Activated CD8-positive, alpha-beta memory T cell treated with anti-CD3 and anti-CD28 coated beads for 4 hours (primary cell): ENCODE measurements around the gene RERE.

Source experiments
- DNase-seq, 2 donors: peaks; one replicate each; pipeline ENCODE4 v3.0.0-alpha.2; 2020; ENCODE audit warnings: low read depth in 2 of 2

RERE gene

GRCh38 chr1:8689431-8690252 lies 127.8 kb downstream of the RERE start:
- DNase-seq, result no peak

DNA sequence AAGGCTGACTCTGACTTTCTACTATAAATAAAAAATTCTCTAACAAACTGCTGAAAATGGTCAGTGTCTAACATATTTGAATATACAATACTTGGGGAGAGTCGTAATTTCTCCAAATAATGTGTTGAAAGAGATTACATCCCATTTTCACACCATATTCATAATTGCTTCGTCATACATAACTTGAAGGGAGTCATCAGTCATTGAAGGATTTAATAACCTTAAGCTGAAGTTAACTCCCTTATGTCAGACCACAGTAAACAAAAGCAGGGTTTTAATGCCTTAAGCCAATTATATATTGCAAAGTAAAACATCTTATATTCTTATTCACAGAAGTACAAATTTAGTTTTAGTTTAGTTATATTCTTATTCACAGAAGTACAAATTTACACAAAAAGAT lies 129.9 kb downstream of the RERE start:
- DNase-seq, result no peak

DNA sequence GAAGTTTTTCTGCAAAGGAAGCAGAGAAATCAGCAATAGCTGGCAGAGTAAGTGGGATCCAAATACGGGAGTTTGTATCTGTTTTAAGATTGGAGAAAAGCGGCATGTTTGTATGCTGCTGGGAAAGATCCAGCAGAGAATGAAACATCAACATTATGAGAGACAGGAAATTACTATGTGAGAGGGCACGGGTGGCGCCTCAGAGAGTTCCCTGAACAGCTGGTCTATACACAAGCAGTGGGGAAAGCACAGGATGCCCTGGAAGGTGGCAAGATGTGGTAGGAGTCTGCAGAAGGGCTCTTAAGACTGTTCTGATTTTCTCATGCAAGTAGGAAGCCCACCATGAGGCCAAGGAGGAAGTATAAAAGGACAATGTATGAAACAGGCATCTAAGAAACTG lies 130.4 kb downstream of the RERE start:
- no peak for DNase-seq

GRCh38 chr1:8685463-8685862 lies 132.0 kb downstream of the RERE start:
- no peak for DNase-seq

GRCh38 chr1:8684590-8684989 lies 132.8 kb downstream of the RERE start:
- DNase-seq, result no peak

- DNase-seq, result no peak
Observed at GRCh38 chr1:8682573-8682972, 134.9 kb downstream of the RERE start.

DNA sequence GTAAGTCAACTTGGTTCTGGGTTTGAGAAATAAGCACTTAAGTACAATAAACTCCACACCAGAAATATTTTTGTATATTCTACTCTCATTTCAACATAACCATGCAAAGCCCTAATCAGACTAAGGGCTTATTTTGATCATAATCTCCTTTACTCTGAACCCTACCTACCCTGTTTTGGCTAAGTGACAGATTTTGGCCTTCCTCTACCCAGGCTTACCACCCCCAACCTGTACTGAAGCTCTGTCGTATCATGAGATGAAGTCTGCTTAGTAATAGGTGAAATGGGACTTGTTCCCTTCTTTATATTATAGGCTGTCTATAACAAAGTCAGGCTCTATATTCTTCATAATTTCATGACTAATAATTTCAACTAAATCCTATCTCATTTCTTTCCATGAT lies 135.5 kb downstream of the RERE start:
- no peak for DNase-seq

- no peak for DNase-seq
Observed at GRCh38 chr1:8680664-8681650, 136.5 kb downstream of the RERE start.

- DNase-seq, result no peak
Observed at GRCh38 chr1:8679929-8680663, 137.3 kb downstream of the RERE start.

GRCh38 chr1:8679395-8679800 lies 138.0 kb downstream of the RERE start:
- no peak for DNase-seq

DNA sequence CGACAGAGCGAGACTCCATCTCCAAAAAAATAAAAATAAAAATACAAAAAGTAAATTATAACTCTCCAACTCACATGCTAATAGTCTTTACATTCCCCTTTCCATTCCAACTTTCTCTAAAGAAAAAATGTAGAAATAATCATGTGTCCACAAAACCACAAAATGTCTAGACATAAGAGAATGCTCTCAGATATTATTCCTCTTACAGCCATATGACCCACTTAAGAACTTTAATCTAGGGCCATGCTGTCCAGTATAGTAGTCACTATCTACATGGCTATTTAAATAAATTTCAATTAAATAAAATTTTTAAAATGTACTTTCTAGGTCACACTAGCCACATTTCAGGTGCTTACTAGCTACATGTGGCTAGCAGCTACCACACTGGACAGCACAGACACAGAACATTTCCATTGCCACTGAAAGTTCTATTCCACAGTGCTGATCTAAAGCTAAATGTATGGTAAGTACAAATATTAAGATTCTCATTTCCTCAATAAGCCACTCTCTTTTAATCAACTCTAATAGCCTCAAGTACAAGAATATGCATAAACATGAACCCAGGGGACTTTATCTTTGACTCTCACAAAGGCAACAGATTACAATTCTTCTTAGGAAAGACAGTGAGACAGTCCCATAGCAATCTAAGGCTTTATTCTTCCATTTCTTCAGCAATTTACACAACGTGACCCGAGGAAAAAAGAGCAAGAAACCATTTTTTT lies 138.6 kb downstream of the RERE start:
- no peak for DNase-seq

DNA sequence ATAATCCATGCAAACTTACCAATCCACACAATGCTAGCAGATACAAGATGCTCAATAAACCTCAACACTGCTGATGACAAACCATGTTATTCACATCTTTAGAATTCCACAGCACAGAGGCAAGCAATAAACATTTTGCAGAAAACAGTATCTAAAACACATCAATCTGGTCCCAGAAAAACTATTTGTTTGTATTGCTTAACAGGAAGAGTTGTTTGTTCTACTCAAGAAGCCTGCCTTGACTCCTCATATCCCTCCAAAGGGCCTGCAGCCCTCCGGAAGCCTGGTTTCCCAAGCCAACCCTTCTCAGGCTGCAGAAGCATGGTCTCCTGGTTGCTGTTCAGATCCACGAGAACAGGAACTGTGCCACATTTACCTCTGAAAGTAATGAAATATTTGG lies 139.7 kb downstream of the RERE start:
- no peak for DNase-seq

- no peak for DNase-seq
Observed at GRCh38 chr1:8676813-8677212, 140.6 kb downstream of the RERE start.

- DNase-seq, result no peak
Observed at GRCh38 chr1:8676072-8676471, 141.4 kb downstream of the RERE start.

GRCh38 chr1:8674912-8675311 lies 142.5 kb downstream of the RERE start:
- no peak for DNase-seq

- no peak for DNase-seq
Observed at GRCh38 chr1:8674481-8674880, 143.0 kb downstream of the RERE start.

DNA sequence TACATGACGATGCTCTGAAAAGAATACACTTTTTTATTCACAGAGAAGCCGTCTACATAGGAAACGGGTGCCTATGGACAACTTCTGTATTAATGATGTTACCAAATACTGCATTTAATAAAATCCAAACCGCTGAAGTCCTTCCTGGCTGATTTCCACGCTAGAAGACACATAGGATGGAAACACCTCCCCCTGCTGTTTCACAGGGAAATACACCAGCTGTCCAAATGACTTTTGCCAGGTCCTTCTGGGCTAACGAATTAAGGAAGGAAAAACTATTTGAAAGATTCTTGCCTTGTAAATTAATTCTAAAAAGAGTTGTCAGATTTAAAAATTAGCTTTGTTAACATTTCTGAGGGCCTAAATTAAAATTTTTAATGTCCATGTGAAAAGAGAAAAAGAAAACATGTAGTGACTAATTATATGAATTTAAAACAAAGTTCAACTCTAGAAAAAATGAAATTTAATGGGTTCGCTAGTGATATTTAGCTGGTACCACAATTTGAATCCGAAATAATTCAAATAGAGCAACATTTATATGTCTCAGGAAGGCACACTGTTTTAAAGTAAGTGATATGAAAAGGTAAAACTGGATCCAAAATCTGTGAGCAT lies 146.0 kb downstream of the RERE start:
- DNase-seq, result no peak

DNA sequence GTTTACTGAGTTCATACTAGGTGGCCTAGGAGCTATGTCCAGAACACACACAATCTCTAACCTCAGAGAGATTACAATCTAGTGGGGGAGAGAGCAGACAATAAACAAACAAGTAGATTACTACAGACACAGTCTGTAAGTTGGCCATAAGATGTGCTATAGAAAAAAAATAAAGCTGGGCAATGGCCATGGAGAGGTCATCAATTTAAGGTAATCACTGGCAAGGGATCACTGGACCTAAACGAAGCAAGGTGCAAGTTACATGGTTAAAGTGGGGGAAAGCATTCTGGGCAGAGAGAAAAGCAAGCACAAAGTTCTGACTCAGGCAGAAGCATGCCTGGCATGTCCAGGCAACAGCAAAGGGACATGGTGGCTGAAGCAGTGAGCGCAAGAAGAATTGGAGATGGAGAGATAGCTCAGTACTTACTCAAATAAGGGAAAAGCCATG lies 147.0 kb downstream of the RERE start:
- no peak for DNase-seq

- DNase-seq, result no peak
Observed at GRCh38 chr1:8669606-8670335, 147.7 kb downstream of the RERE start.
